NCI-H524 (cell line): ENCODE data around the gene HNRNPA2B1.
"Not testable (repeated sequence)": the region's sequence is repeated elsewhere in the genome, so short reads cannot be mapped to it uniquely, and the experiment has no call there.

Source experiments
- DNase-seq, 2 experiments: peaks; one replicate each; lab custom pipeline; 2025; lab: John Stamatoyannopoulos, UW

The HNRNPA2B1 gene

DNA sequence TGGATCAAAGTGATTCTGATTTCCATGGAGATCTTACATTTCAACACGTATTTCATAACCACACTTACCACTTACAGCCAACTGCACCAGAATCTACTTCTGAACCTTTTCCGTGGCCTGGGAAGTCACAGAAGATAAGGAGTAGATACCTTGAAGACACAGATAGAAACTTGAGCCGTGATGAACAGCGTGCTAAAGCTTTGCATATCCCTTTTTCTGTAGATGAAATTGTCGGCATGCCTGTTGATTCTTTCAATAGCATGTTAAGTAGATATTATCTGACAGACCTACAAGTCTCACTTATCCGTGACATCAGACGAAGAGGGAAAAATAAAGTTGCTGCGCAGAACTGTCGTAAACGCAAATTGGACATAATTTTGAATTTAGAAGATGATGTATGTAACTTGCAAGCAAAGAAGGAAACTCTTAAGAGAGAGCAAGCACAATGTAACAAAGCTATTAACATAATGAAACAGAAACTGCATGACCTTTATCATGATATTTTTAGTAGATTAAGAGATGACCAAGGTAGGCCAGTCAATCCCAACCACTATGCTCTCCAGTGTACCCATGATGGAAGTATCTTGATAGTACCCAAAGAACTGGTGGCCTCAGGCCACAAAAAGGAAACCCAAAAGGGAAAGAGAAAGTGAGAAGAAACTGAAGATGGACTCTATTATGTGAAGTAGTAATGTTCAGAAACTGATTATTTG lies 15.3 kb downstream of the HNRNPA2B1 start:
- DNase-seq, result no peak

DNA sequence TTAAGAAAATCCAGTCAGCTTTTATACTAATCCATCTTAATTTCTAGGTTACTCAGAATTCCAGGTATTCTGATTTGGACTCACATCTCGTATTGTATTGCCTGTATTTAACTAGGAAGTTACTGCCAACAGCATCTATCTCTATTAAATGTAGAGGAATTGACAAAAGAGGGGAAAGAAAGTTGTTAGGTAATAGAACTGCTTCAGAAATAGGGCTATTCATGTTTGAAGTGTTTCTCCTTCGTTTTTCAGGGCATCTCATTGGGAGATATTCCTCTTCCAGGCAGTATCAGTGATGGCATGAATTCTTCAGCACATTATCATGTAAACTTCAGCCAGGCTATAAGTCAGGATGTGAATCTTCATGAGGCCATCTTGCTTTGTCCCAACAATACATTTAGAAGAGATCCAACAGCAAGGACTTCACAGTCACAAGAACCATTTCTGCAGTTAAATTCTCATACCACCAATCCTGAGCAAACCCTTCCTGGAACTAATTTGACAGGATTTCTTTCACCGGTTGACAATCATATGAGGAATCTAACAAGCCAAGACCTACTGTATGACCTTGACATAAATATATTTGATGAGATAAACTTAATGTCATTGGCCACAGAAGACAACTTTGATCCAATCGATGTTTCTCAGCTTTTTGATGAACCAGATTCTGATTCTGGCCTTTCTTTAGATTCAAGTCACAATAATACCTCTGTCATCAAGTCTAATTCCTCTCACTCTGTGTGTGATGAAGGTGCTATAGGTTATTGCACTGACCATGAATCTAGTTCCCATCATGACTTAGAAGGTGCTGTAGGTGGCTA lies 16.1 kb downstream of the HNRNPA2B1 start:
- DNase-seq, result not testable (repeated sequence)

DNA sequence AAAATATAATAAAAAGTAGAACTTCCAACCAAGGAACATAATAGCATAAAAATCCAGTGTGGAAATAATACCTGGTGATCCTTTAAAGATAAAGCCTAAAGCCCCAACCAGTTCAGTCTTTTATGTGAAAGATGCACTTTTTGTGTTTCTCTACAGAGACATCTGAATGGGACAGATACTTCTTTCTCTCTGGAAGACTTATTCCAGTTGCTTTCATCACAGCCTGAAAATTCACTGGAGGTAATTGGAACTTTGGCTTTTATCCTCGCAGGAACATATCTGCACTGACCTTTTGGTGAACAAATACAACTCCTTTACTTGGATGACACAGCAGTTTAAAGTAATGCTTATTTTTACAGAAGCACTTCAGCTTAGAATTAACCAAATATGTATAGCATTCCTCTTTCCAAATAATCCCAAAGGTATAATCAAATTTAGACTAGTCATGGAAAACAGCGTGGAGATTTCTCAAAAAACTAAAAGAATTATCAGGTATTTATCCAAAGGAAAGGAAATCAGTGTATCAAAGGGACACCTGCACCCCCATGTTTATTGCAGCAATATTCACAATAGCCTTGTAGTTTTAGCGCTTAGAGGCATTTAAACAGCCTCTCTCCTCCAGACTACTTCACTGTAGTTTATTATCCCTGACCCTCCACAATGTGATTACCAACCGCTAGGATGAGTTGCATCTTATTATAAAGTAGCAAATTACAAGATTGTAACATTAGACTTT lies 16.8 kb downstream of the HNRNPA2B1 start:
- no peak for DNase-seq

DNA sequence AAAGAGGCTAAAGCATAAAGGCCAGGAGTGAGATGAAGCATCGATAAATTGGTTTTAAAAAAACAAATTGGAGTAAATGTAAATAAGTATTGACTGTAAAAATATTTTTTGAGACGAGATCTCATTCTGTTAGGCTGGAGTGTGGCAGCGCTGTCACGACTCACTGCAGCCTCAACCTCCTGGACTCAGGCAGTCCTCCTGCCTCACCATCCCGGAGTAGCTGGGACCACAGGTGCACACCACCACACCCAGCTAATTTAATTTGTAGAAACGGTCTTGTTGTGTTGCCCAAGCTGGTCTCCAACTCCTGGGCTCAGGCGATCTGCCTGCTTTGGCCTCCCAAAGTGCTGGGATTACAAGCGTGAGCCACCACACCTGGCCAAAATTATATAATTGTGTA lies 17.8 kb downstream of the HNRNPA2B1 start:
- DNase-seq, result no peak

DNA sequence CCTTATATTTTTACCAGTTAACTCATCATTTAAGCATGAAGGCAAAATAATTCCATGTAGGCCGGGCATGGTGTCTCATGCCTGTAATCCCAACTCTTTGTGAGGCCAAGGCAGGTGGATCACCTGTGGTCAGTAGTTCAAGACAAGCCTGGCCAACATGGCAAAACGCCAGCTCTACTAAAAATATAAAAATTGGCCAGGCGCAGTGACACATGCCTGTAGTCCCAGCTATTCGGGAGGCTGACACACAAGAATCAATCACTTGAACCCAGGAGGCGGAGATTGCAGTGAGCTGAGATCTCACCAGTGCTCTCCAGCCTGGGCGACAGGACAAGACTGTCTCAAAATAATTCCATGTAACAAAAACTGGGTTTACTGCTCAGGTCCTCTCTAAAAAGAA lies 18.3 kb downstream of the HNRNPA2B1 start:
- DNase-seq, result no peak

DNA sequence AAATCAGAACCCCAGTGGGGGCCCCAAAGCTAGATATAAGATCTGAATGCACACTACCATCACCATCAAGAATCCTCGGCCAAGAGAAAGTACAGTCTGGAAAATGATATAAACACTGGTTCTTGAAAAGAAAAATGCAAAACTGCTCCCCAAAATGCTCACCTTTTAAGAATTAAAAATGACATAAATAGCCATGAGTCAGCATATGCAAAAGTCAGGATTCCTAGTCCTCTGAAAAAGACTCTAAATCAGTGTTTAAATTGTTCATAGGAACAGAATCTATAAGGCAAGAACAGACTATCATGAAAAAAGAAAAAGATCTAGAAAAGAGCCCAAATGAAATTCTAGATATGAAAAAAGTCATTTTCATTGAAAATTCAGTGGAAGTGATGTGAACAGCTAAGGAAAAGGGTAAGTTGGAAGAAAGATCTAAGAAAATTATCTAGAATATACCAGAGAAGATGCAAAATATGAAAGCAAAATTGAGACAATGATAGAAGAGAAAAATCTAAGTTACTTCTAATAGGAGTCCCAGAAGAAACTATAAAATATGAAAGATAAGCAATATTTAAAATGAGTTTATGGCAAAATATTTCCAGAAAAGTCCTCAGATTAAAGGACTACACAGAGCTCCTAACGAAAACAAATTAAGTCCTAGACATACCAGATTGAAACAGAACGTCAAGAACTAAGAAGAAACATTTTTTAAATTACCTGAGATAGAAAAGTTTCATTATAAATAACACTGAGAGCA lies 18.9 kb downstream of the HNRNPA2B1 start:
- DNase-seq, result no peak

DNA sequence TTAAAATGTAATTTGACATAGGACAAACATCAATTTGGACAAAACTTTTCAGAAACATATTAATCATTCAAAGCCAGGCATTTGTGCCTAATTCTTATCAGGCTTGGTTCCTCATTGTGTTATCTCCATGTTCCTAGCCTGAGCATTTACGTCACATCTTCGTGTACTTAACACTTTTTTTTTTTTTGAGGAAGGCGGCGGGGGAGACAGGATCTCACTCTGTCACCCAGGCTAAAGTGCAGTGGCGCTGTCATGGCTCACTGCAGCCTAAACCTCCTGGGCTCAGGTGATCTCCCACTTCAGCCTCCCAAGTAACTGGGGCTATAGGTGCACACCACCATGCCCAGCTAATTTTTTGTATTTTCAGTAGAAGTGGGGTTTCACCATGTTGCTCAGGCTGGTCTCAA lies 19.8 kb downstream of the HNRNPA2B1 start:
- DNase-seq, result no peak

DNA sequence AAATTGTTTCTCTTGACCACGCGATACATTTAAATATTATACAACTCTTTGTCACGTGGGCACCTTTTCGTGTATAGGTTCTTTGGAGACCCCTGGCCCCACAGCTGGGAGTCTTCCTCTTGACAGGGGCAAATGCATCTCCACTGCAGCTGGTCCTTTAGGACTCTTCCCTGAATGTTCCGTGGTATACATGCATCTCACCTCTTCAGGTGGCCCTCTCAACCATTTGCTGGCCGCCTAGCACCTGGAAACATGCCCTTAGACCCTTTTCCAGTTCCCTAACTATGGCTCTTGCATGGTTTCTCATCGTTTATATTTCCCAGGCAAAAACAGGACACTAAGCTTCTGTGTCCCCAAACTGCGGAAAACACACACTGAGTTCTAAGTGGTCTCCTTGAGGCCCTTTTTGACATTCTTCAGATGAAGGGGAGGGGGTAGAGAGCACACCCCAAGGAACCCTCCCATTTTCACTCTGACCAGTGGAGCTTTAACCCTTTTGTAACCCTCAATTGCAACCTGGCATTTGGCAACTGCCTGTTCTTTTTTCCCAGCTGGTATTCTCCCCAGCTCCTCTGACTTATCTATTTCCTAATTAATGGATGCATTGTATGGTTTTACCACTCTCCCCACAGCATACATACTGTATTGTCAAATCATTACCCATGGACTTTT lies 20.6 kb downstream of the HNRNPA2B1 start:
- DNase-seq, result no peak

DNA sequence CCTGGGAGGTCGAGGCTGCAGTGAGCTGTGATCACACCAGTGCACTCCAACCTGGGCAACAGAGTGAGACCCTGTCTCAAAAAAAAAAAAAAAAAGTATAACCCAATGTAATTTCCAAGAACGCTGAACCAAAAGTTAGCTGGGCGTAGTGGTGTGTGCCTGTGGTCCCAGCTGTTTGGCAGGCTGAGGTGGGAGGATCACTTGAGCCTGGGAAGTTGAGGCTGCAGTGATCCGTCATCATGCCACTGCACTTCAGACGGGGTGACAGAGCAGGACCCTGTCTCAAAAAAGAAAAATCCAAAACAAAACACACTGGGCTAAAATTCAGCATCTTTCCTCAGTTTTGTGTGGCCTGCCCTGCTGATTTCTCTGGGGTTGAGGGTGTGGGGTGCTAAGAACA lies 21.1 kb downstream of the HNRNPA2B1 start:
- DNase-seq, result no peak

DNA sequence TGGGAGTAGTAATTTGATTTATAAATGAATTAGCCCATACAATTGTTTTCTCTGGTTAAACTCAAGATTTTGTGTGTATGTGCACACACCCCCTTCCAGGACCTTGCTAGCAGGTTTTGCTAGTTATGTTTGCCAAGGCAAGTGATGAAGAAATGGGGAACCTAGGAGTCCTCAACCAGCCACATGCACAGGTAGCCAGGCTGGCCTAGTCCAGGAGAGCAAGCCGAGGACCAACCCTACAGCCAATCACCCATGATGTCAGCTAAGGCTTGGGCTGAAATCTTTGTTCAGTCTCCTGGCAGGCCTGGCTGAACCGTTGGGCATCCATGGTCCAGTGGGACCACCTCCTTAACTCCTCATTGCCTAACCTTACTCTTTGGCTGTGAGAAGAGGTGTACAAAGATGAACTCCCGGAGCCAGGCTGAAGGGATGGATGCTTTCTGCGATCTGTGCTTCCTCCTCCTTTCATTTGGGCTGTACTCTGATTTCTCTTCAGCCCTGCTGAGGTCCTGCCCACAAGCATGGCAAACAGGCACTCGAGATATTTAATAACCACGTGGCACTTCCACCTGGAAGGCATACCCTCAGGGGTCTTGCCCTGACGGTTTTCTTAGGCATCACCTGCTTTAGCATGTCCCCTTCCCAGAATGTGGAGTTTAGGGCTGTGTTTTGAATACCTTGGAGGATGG lies 22.1 kb downstream of the HNRNPA2B1 start:
- no peak for DNase-seq

DNA sequence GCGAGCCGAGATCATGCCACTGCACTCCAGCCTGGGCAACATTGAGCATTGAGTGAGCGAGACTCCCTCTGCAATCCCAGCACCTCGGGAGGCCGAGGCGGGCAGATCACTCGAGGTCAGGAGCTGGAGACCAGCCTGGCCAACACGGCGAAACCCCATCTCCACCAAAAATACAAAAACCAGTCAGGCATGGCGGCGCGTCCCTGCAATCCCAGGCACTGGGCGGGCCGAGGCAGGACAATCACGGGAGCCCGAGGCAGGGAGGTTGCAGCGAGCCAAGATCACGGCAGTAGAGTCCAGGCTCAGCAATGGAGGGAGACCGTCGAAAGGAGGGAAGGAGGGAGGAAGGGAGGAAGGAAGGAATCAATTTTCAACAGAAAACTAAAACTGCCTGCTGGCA lies 23.3 kb downstream of the HNRNPA2B1 start:
- DNase-seq, result not testable (repeated sequence)

DNA sequence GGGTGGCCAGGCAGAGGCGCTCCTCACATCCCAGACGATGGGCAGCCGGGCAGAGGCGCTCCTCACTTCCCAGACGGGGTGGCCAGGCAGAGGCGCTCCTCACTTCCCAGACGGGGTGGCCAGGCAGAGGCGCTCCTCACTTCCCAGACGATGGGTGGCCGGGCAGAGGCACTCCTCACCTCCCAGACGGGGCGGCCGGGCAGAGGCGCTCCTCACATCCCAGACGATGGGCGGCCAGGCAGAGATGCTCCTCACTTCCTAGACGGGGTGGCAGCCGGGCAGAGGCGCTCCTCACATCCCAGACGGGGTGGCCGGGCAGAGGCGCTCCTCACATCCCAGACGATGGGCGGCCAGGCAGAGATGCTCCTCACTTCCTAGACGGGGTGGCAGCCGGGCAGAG lies 23.9 kb downstream of the HNRNPA2B1 start:
- not testable (repeated sequence) for DNase-seq

DNA sequence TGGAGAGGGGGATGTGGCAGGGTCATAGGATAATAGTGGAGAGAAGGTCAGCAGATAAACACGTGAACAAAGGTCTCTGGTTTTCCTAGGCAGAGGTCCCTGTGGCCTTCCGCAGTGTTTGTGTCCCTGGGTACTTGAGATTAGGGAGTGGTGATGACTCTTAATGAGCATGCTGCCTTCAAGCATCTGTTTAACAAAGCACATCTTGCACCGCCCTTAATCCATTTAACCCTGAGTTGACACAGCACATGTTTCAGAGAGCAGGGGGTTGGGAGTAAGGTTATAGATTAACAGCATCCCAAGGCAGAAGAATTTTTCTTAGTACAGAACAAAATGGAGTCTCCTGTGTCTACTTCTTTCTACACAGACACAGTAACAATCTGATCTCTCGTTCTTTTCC lies 24.6 kb downstream of the HNRNPA2B1 start:
- not testable (repeated sequence) for DNase-seq

DNA sequence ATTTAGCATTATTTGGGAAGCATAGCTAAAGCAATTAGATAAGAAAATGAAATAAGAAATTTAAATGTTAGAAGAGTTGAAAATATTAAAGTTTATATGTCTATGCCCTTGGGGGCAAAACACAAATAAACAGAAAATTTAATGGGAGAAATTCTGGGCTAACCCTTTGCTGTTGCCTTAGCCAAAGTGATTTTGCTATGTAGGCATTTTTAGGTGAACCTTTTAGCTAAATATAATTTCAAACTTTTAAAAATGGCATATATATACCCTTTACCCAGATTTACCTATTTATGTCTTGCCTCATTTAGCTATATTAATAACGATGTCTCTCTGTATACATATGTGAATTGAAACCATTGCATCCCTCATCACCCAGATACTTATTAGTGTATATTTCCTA lies 28.5 kb downstream of the HNRNPA2B1 start:
- no peak for DNase-seq

DNA sequence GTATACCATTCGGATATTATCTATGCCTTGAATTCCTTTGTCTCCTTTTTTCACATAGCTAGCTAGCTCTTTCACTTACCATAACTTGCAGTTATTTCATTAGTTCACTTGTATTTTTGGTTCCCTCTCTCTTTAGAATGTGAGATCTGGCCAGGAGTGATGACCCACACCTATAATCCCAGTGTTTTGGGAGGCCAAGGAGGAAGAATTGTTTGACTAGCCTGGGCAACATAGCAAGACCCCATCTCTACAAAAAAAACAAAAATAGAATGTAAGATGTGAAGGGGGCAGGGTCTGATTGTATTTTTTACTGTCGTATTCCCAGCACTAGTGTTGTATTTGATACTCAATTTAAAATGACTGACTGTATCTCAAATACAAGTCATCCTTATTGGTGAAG lies 28.9 kb downstream of the HNRNPA2B1 start:
- DNase-seq, result no peak

DNA sequence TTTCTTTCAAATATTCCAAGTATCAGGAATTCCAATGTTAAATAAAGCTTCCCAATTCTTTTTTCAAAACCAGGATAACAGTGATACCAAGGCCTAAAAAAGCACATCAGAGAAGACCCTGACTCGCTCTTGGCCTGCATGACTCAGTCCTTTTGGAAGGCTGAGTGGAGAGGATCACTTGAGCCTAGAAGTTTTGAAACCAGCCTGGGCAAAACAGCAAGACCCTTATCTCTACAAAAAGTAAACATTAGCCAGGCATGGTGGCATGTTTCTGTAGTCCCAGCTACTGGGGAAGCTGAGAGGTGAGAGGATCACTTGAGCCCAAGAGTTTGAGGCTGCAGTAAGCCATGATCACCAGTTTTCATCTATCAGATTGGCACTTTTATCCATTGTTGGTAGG lies 29.9 kb downstream of the HNRNPA2B1 start:
- DNase-seq, result no peak

DNA sequence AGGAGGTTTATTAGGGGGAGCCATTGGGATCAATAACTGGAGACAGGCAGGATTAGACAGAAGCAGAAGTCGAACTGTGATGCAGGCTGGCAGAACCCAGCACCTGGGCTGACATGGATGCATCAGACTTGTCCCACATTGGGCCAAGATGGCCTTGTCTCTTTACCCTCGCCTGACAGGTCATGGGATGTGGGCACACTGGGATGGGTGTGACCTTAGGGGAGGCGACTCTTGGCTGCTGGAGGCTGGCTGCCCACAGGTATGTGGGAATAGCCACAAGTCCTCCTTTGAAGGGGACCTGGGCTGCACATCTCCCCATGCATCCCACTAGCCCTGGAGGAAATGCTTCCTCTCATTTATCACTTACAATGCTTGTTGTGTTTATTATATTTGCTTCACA lies 31.3 kb downstream of the HNRNPA2B1 start:
- no peak for DNase-seq

DNA sequence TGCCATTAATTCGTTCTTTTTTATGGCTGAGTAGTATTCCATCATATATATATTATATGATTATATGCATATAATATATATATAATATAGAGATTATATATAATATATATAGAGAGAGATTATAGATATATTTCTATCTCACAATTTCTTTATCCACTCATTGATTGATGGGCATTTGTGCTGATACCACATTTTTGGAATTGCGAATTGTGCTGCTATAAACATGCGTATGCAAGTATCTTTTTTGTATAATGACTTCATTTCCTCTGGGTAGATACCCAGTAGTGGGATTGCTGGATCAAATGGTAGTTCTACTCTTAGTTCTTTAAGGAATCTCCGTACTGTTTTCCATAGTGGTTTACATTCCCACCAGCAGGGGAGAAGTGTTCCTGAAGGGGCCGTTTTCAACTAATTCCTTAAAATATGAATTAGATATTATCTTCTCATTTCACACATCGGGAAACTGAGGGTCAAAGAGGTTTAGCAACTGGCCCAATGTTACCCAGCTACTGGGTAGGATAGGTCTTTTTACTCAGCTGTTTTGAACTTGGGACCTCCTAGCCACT lies 32.0 kb downstream of the HNRNPA2B1 start:
- DNase-seq, result no peak

DNA sequence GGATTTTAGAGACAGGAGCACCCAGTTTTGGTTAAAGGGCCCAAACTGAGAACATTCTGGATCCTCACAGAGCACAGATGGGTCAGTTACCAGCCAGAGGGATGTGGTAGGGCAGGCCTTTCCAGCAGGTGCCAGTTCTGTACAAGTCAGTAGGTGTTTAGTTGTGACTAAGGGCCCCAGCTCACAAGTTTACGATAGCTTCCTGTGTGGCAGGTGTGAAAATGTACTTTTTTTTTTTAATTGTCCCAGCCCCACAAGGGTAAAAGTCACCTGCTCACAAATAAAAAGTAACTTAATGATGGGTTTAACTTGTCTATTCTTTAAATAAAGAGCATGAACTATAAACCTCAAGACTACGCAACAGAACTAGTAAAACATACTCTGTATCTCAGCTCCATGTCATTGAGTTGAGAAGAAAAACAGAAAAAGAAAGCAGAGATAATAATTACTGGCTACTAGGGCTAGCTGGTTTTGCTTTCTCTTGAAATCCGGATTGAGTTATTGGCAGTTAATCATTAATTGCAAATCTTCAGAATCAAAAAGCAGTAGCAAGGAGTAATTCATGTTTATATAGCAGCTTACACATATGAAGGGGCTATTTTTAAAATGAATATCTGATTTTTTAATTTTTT lies 33.1 kb downstream of the HNRNPA2B1 start:
- DNase-seq, result no peak

DNA sequence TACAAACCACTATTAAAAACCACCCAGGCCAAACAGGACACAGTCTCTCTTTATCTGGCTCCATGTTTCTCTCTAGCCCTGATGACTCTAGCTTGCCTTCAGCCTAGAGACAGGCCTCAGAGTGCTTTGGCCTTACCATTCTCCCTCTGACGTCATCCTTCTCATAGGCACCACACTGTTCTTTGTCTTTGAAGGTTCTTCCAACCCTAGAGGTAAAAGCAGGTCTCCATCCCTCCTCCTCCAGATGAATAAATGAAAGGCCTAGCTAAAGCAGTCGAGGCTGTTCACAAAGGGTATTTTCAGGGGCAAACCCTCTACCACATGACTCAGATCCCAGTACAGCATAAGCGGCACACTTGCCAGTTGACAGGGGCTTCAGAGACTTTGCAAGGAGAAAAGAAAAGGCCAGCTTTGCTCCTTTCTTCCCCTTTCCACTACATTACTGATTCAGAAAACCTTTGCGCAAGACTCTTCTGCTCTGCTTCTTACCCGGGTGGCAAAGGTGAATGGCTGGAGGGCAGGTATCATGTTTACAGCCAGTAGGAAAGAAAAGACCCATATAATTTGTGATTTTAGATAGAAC lies 33.8 kb downstream of the HNRNPA2B1 start:
- DNase-seq, result no peak
